Mesenchymal stem cell (in vitro differentiated cells and primary cell): ENCODE data around the gene RTF1.
"Not testable (repeated sequence)": the region's sequence is repeated elsewhere in the genome, so short reads cannot be mapped to it uniquely, and the experiment has no call there.

Source experiments
- DNase-seq: peaks from one replicate; pipeline ENCODE4 v3.0.0-alpha.2; 2013
- H2AFZ ChIP-seq: one replicate; pipeline ENCODE4 v1.6.1; 2013; ENCODE audit warnings: low read depth, mild to moderate bottlenecking, control low read depth, inconsistent platforms, low read length, moderate library complexity
- H2AK5ac ChIP-seq: 2 replicates; pipeline ENCODE4 v1.6.1; 2013; ENCODE audit warnings: low read length, moderate library complexity, mild to moderate bottlenecking, inconsistent platforms; ENCODE audit not compliant: severe bottlenecking
- H2BK120ac ChIP-seq: one replicate; pipeline ENCODE4 v1.6.1; 2013; ENCODE audit warnings: low read depth, mild to moderate bottlenecking, inconsistent platforms, low read length, moderate library complexity
- H2BK12ac ChIP-seq, 2 experiments: one replicate each; pipeline ENCODE4 v1.6.1; 2013; ENCODE audit warnings: inconsistent platforms in 2 of 2, low read length in 2 of 2, mild to moderate bottlenecking in 2 of 2, moderate library complexity in 2 of 2, control low read depth in 1 of 2
- H2BK15ac ChIP-seq: one replicate; pipeline ENCODE4 v1.6.1; 2013; ENCODE audit warnings: mild to moderate bottlenecking, low read depth, inconsistent platforms; ENCODE audit not compliant: poor library complexity, severe bottlenecking
- H2BK5ac ChIP-seq: 2 replicates; pipeline ENCODE4 v1.6.1; 2013; ENCODE audit warnings: low read depth, mild to moderate bottlenecking, low read length, control low read depth, inconsistent platforms; ENCODE audit not compliant: poor library complexity, severe bottlenecking
- H3K14ac ChIP-seq, 2 experiments: one replicate each; pipeline ENCODE4 v1.6.1; 2013; ENCODE audit warnings: inconsistent platforms in 2 of 2, low read length in 2 of 2, control low read depth in 1 of 2, mild to moderate bottlenecking in 1 of 2, moderate library complexity in 1 of 2
- H3K18ac ChIP-seq, 2 experiments: one replicate each; pipeline ENCODE4 v1.6.1; 2013; ENCODE audit warnings: inconsistent platforms in 2 of 2, low read length in 2 of 2, control low read depth in 1 of 2, low read depth in 1 of 2, mild to moderate bottlenecking in 1 of 2
- H3K23ac ChIP-seq, 2 experiments: one replicate each; pipeline ENCODE4 v1.6.1; 2013; ENCODE audit warnings: inconsistent platforms in 2 of 2, low read length in 2 of 2, mild to moderate bottlenecking in 2 of 2, moderate library complexity in 2 of 2, control low read depth in 1 of 2
- H3K27ac ChIP-seq: 2 replicates; pipeline ENCODE4 v1.5.1; 2013; ENCODE audit warnings: mild to moderate bottlenecking, moderate library complexity, low read length, control low read depth, inconsistent platforms; ENCODE audit not compliant: poor library complexity, severe bottlenecking
- H3K27me3 ChIP-seq, 2 experiments: 2 replicates each; pipeline versions ENCODE4 v1.6.1 to v1.7.0; 2013; ENCODE audit warnings: low read length in 2 of 2, mild to moderate bottlenecking in 2 of 2, moderate library complexity in 2 of 2, control low read depth in 1 of 2, inconsistent platforms in 1 of 2; ENCODE audit not compliant: control insufficient read depth in 1 of 2, insufficient read depth in 1 of 2
- H3K36me3 ChIP-seq, 2 experiments: 2 replicates each; pipeline versions ENCODE4 v1.6.1 to v1.7.0; 2013; ENCODE audit warnings: low read length in 2 of 2, control low read depth in 1 of 2, inconsistent platforms in 1 of 2, low read depth in 1 of 2, mild to moderate bottlenecking in 1 of 2; ENCODE audit not compliant: insufficient read depth in 2 of 2, control insufficient read depth in 1 of 2
- H3K4ac ChIP-seq, 2 experiments: one replicate each; pipeline ENCODE4 v1.6.1; 2013; ENCODE audit warnings: inconsistent platforms in 2 of 2, low read length in 2 of 2, mild to moderate bottlenecking in 2 of 2, moderate library complexity in 2 of 2, control low read depth in 1 of 2, low read depth in 1 of 2
- H3K4me1 ChIP-seq: 2 replicates; pipeline ENCODE4 v1.6.1; 2013; ENCODE audit warnings: low read depth, low read length, control low read depth; ENCODE audit not compliant: control insufficient read depth, insufficient read depth
- H3K4me2 ChIP-seq: 2 replicates; pipeline ENCODE4 v1.6.1; 2013; ENCODE audit warnings: low read length, mild to moderate bottlenecking, inconsistent platforms; ENCODE audit not compliant: poor library complexity, severe bottlenecking
- H3K4me3 ChIP-seq, 2 experiments: 2 replicates each; pipeline versions ENCODE4 v1.5.1 to v1.7.0; 2013; ENCODE audit warnings: low read length in 2 of 2, mild to moderate bottlenecking in 2 of 2, control low read depth in 1 of 2, low read depth in 1 of 2; ENCODE audit not compliant: insufficient read depth in 1 of 2
- H3K79me1 ChIP-seq: replicated peaks from 2 replicates; pipeline ENCODE4 v1.6.1; 2013; ENCODE audit warnings: mild to moderate bottlenecking, control low read depth, low read length, inconsistent platforms; ENCODE audit not compliant: poor library complexity, severe bottlenecking
- H3K9ac ChIP-seq: 2 replicates; pipeline ENCODE4 v1.7.0; 2013; ENCODE audit warnings: mild to moderate bottlenecking, low read length, moderate library complexity
- H3K9me3 ChIP-seq: 2 replicates; pipeline ENCODE4 v1.7.0; 2013; ENCODE audit warnings: mild to moderate bottlenecking, low read length; ENCODE audit not compliant: control insufficient read depth
- H4K8ac ChIP-seq: one replicate; pipeline ENCODE4 v1.6.1; 2013; ENCODE audit warnings: inconsistent platforms, mild to moderate bottlenecking, low read length, moderate library complexity
- H4K91ac ChIP-seq: one replicate; pipeline ENCODE4 v1.6.1; 2013; ENCODE audit warnings: mild to moderate bottlenecking, low read length, inconsistent platforms
- WGBS: methylation state at CpG from one replicate; pipeline ENCODE4 v1.1.7; 2013; ENCODE audit warnings: mixed read lengths; 5-methylcytosine and 5-hydroxymethylcytosine counted together

Gene RTF1

DNA sequence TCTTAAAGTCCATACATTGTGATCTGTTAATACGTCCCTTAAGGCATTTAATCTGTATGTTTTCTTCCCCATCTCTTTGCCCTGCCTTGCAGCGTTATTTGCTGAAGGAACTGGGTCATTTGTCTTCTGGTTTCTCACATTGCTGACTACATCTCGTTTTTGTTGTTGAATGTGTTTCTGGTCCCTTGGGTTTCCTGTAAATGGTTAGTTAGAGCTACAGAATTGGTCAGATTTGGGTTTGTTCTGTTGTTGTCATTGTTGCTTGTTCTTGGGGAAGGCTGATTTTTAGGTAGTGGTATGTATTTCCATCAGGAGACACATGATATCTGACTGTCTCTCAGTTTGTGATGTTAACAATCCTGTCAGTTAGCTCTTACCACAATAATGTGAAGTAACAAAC is 49.8 kb downstream of the RTF1 start:
- H3K9me3 ChIP-seq: no peaks in the 10 kb centered on the region
- no peak overlapping the region for H3K27ac ChIP-seq
- H3K14ac ChIP-seq: no peak overlapping the region
- H2BK120ac ChIP-seq: no peak overlapping the region
- 89% methylated on average over 3 of the region's 3 CpGs for WGBS
- H3K4me1 ChIP-seq: peaks cover 1% of the 10 kb centered on the region
- peaks cover 25% of the 10 kb centered on the region for H3K79me1 ChIP-seq
- peaks cover 33 to 79% of the 10 kb centered on the region in 2 experiments for H3K36me3 ChIP-seq
- H3K18ac ChIP-seq: no peak overlapping the region
- no peak overlapping the region for H3K4me3 ChIP-seq
- H2AK5ac ChIP-seq: no peak overlapping the region
- no peak overlapping the region for H3K4me2 ChIP-seq
- H3K9ac ChIP-seq: no peak overlapping the region
- no peak overlapping the region for H2BK15ac ChIP-seq
- H2BK5ac ChIP-seq: no peak overlapping the region
- H3K23ac ChIP-seq: no peak overlapping the region
- no peak overlapping the region for H4K91ac ChIP-seq
- no peak overlapping the region for H2AFZ ChIP-seq
- H2BK12ac ChIP-seq: no peak overlapping the region
- H3K27me3 ChIP-seq: no peaks in the 10 kb centered on the region
- no peak overlapping the region for H3K4ac ChIP-seq
- DNase-seq: no peak
- H4K8ac ChIP-seq: no peak overlapping the region

DNA sequence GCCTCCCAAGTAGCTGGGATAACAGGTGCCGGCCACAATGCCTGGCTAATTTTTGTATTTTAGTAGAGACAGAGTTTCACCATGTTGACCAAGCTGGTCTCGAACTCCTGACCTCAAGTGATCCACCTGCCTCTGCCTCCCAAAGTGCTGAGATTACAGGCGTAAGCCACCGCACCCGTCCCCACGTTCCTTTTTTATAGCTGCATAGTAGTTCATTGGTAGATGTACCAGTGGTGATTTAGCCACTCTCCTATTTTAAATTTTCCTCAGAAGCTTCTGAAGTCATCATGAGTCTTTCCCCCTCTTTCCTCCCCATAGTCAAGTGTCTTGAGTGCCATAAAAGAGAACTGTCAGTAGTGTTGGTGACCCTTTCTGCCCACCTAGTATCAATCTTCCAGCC is 52.7 kb downstream of the RTF1 start:
- H3K4me1 ChIP-seq, H4K8ac ChIP-seq, H2BK120ac ChIP-seq, H2BK15ac ChIP-seq, H3K23ac ChIP-seq, H3K27ac ChIP-seq, H2AFZ ChIP-seq, H3K9ac ChIP-seq, H3K9me3 ChIP-seq, H3K18ac ChIP-seq, H3K27me3 ChIP-seq, H3K14ac ChIP-seq, H2AK5ac ChIP-seq, H2BK12ac ChIP-seq, H3K4me2 ChIP-seq, H2BK5ac ChIP-seq, H4K91ac ChIP-seq, H3K4me3 ChIP-seq, H3K4ac ChIP-seq, DNase-seq: not testable (repeated sequence)
- peaks cover 11% of the 10 kb centered on the region for H3K79me1 ChIP-seq
- peaks cover 46 to 77% of the 10 kb centered on the region in 2 experiments for H3K36me3 ChIP-seq
- WGBS: 97% methylated on average over 2 of the region's 6 CpGs

DNA sequence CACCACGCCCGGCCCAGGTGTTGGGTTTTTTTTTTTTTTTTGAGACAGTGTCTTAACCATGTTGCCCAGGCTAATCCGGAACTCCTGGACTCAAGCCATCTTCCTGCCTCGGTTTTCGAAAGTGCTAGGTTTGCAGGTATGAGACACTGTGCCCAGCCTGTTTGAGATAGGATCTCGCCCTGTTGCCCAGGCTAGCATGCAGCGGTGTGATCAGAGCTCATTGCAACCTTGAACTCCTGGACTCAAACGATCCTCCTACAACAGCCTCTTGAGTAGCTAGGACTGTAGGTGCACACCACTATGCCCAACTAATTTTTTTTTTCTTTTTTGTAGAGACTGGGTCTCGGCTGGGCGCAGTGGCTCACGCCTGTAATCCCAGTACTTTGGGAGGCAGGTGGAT is 56.5 kb downstream of the RTF1 start:
- no peak overlapping the region for H3K23ac ChIP-seq
- no peak overlapping the region for H4K8ac ChIP-seq
- H2AK5ac ChIP-seq: no peak overlapping the region
- H3K4ac ChIP-seq: no peak overlapping the region
- H3K9ac ChIP-seq: no peak overlapping the region
- no peak overlapping the region for H3K18ac ChIP-seq
- H3K27ac ChIP-seq: no peak overlapping the region
- H2BK120ac ChIP-seq: no peak overlapping the region
- H2BK12ac ChIP-seq: no peak overlapping the region
- no peak overlapping the region for H4K91ac ChIP-seq
- no peak overlapping the region for H3K14ac ChIP-seq
- H3K4me3 ChIP-seq: no peak overlapping the region
- peaks cover 12% of the 10 kb centered on the region for H3K4me1 ChIP-seq
- no peak overlapping the region for H2BK5ac ChIP-seq
- no peaks in the 10 kb centered on the region for H3K9me3 ChIP-seq
- no peaks in the 10 kb centered on the region for H3K27me3 ChIP-seq
- H3K4me2 ChIP-seq: no peak overlapping the region
- H3K79me1 ChIP-seq: peaks cover 5% of the 10 kb centered on the region
- H2AFZ ChIP-seq: no peak overlapping the region
- DNase-seq: no peak
- no peak overlapping the region for H2BK15ac ChIP-seq
- 97% methylated on average over 11 of the region's 11 CpGs for WGBS
- peaks cover 48 to 82% of the 10 kb centered on the region in 2 experiments for H3K36me3 ChIP-seq

DNA sequence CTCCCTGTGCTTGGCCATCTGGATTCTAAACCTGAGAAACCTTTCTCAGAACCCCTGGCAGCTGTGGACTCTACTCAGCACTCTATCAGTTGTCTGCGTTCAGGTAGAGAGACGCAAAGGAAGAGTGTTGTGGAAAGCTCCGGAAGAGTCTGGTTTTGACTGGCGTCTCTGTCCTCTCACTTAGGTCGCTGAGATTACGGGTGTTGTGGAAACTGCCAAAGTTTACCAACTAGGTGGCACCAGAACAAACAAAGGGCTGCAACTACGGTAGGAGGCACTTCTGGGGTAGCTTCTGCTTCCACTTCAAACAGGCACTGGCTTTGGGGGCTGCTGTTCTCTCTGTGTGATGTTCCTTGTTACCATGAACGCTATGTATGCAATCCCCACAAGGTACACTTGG is 57.5 kb downstream of the RTF1 start:
- Histone ChIP-seq H3K9ac (no peak overlapping the region), H3K4ac (no peak overlapping the region), H3K27me3 (no peaks in the 10 kb centered on the region), H3K23ac (no peak overlapping the region), H3K4me3 (no peak overlapping the region), H2BK12ac (no peak overlapping the region), H2BK15ac (no peak overlapping the region), H3K18ac (no peak overlapping the region), H3K79me1 (peaks cover 8% of the 10 kb centered on the region), H3K4me1 (peaks cover 11% of the 10 kb centered on the region), H2AFZ (no peak overlapping the region), H2BK120ac (no peak overlapping the region), H3K9me3 (no peaks in the 10 kb centered on the region), H3K14ac (no peak overlapping the region), H4K8ac (no peak overlapping the region), H3K36me3 (peaks cover 51 to 82% of the 10 kb centered on the region in 2 experiments), H2AK5ac (no peak overlapping the region), H2BK5ac (no peak overlapping the region), H4K91ac (no peak overlapping the region), H3K4me2 (no peak overlapping the region), H3K27ac (no peak overlapping the region)
- WGBS: 94% methylated on average over 8 of the region's 8 CpGs
- no peak for DNase-seq
